RWPE2 (cell line): ENCODE data around the gene SLC1A4.

Experiments
- ATAC-seq: fragments of 200-7000 bp; cut with Tn5 transposase; 3 replicates; pipeline ENCODE4 v1.9.1; 2021; ENCODE audit warnings: low read depth
- DNase-seq: peaks from one replicate; pipeline ENCODE4 v3.0.0-alpha.2; 2020; ENCODE audit warnings: low spot score
- H3K27ac ChIP-seq: fragments of 450-650 bp; 2 replicates; pipeline ENCODE4 v1.5.1; 2017; ENCODE audit warnings: mild to moderate bottlenecking; ENCODE audit not compliant: poor library complexity, severe bottlenecking
- H3K27me3 ChIP-seq: fragments of 250-450 bp; sonication (Bioruptor Pico); 2 replicates; pipeline ENCODE4 v1.5.1; 2021; ENCODE audit warnings: mild to moderate bottlenecking, moderate library complexity; ENCODE audit not compliant: insufficient read depth, poor library complexity, severe bottlenecking
- H3K36me3 ChIP-seq: fragments of 250-450 bp; sonication (Bioruptor Pico); 2 replicates; pipeline ENCODE4 v1.5.1; 2020; ENCODE audit warnings: low read depth, mild to moderate bottlenecking, moderate library complexity
- H3K4me1 ChIP-seq: fragments of 250-450 bp; sonication (Bioruptor Pico); 2 replicates; pipeline ENCODE4 v1.5.1; 2021; ENCODE audit warnings: mild to moderate bottlenecking, moderate library complexity; ENCODE audit not compliant: insufficient read depth, poor library complexity, severe bottlenecking
- H3K4me3 ChIP-seq: fragments of 250-450 bp; sonication (Bioruptor Pico); 2 replicates; pipeline ENCODE4 v1.5.1; 2021; ENCODE audit warnings: mild to moderate bottlenecking, moderate library complexity; ENCODE audit not compliant: severe bottlenecking
- H3K9me3 ChIP-seq: fragments of 250-450 bp; sonication (Bioruptor Pico); 2 replicates; pipeline ENCODE4 v1.5.1; 2021; ENCODE audit warnings: mild to moderate bottlenecking, moderate library complexity; ENCODE audit not compliant: severe bottlenecking
- CTCF ChIP-seq: fragments of 450-650 bp; IDR thresholded peaks from one replicate; pipeline ENCODE4 v1.5.1; 2017; ENCODE audit warnings: mild to moderate bottlenecking, moderate library complexity; ENCODE audit not compliant: poor library complexity, severe bottlenecking

SLC1A4 gene

DNA sequence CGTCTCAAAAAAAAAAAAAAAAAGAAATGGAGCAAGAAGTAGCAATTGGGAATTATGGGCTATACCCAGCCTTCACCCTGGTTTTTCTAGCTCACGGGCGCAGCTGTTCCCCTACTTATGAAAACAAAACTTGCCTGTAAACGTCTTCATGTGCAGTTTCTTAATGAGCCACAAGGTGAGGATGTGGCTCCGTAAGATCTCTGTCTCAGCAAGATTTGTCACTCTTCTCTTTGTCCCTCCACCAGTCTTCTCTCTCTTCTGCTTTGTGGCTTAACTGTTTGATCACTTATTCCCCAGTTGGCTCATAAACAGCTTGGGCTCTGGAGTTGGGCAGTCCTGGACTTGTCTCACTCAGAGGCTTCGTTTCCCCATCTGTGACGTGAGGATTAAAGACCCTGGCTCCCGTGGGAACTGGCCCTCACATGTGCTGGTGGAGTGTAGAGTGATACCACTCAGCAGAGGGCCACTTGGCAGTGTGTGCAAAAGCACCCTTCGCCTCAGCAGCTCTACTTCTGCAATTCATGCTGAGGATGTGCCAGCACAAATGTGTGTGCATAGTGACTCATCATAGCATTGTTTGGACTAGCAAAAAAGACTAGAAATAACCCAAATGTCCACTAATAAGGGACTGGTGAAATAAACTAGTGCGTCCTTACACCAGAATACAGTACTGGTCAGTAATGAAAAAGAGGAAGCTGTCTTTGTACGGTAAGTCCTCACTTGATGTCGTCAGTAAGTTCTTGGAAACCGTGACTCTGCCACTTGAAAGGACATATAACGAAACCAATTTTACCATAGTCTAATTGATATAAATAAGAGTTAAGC is 75.7 kb downstream of the SLC1A4 start:
- TF ChIP-seq CTCF: peak; percentile 74
- Histone ChIP-seq H3K36me3 (peaks cover 7% of the 10 kb centered on the region), H3K27ac (peak overlapping the region; percentile 74), H3K27me3 (no peaks in the 10 kb centered on the region), H3K9me3 (no peaks in the 10 kb centered on the region), H3K4me1 (peaks cover 44% of the 10 kb centered on the region), H3K4me3 (no peak overlapping the region)
- no peak for DNase-seq
- ATAC-seq: peak; percentile 87

GRCh38 chr2:65067806-65068553 is 78.8 kb downstream of the SLC1A4 start:
- ATAC-seq (no peak), DNase-seq (no peak)
- no peak overlapping the region for H3K4me3 ChIP-seq
- no peaks in the 10 kb centered on the region for H3K9me3 ChIP-seq
- peak overlapping the region; percentile 41 for H3K27ac ChIP-seq
- no peak for TF ChIP-seq CTCF
- peaks cover 59% of the 10 kb centered on the region for H3K4me1 ChIP-seq
- peaks cover 21% of the 10 kb centered on the region for H3K36me3 ChIP-seq
- H3K27me3 ChIP-seq: no peaks in the 10 kb centered on the region

GRCh38 chr2:65069439-65069824 is 80.2 kb downstream of the SLC1A4 start:
- no peak for DNase-seq
- Histone ChIP-seq H3K27me3 (no peaks in the 10 kb centered on the region), H3K4me1 (peaks cover 51% of the 10 kb centered on the region), H3K36me3 (peaks cover 31% of the 10 kb centered on the region), H3K9me3 (no peaks in the 10 kb centered on the region), H3K4me3 (no peak overlapping the region), H3K27ac (peak overlapping the region; percentile 41)
- no peak for TF ChIP-seq CTCF
- no peak for ATAC-seq

GRCh38 chr2:65070172-65070830 is 81.1 kb downstream of the SLC1A4 start:
- peaks cover 32% of the 10 kb centered on the region for H3K36me3 ChIP-seq
- ATAC-seq (peak; percentile 66), DNase-seq (no peak)
- no peaks in the 10 kb centered on the region for H3K27me3 ChIP-seq
- H3K4me3 ChIP-seq: no peak overlapping the region
- peak overlapping the region; percentile 41 for H3K27ac ChIP-seq
- H3K4me1 ChIP-seq: peaks cover 45% of the 10 kb centered on the region
- TF ChIP-seq CTCF: no peak
- H3K9me3 ChIP-seq: no peaks in the 10 kb centered on the region
